Activated naive CD8-positive, alpha-beta T cell treated with anti-CD3 and anti-CD28 coated beads, Interleukin-2, amount 10 ng/mL, durations not matched to agents 7 days and 5 days (primary cell): ENCODE data around the gene OPA3. TPM values are rescaled to one million over a fixed set of nuclear protein-coding genes. Genes with fewer than 3 reads are reported as not detected.

Source experiments
- ATAC-seq: fragments of 150-1000 bp; cut with Tn5 transposase; one replicate; pipeline ENCODE4 v1.10.0; 2021; ENCODE audit warnings: low read depth, moderate library complexity
- POLR2A ChIA-PET: fragments of 350-600 bp; sonication (Branson Sonifier 250); formaldehyde crosslinking; loops from one replicate; lab custom pipeline; 2021; ENCODE audit warnings: antibody characterized with exemption; lab: Charles Lee
- DNase-seq: peaks from one replicate; pipeline ENCODE4 v3.0.0; 2021
- H3K27ac Mint-ChIP-seq: one replicate; pipeline ENCODE4 v1.8.0; 2022; ENCODE audit warnings: mild to moderate bottlenecking, mixed read lengths
- H3K27me3 Mint-ChIP-seq: one replicate; pipeline ENCODE4 v1.8.0; 2022; ENCODE audit warnings: mild to moderate bottlenecking, moderate library complexity, mixed read lengths
- H3K36me3 Mint-ChIP-seq: one replicate; pipeline ENCODE4 v1.8.0; 2021; ENCODE audit warnings: mild to moderate bottlenecking, mixed read lengths
- H3K4me1 Mint-ChIP-seq: one replicate; pipeline ENCODE4 v1.8.0; 2021; ENCODE audit warnings: mixed read lengths
- H3K4me3 Mint-ChIP-seq: one replicate; pipeline ENCODE4 v1.8.0; 2022; ENCODE audit warnings: mild to moderate bottlenecking, moderate library complexity, mixed read lengths
- H3K9me3 Mint-ChIP-seq: one replicate; pipeline ENCODE4 v1.8.0; 2021; ENCODE audit warnings: mixed read lengths
- total RNA-seq, 2 experiments: library from RNA; stranded (reverse); gene quantifications; one replicate each; pipeline ENCODE4 v1.2.3, GENCODE V29; 2021

Gene OPA3
- total RNA-seq, 2 experiments from 2014 or later, result 10.6 to 11.8 TPM

DNA sequence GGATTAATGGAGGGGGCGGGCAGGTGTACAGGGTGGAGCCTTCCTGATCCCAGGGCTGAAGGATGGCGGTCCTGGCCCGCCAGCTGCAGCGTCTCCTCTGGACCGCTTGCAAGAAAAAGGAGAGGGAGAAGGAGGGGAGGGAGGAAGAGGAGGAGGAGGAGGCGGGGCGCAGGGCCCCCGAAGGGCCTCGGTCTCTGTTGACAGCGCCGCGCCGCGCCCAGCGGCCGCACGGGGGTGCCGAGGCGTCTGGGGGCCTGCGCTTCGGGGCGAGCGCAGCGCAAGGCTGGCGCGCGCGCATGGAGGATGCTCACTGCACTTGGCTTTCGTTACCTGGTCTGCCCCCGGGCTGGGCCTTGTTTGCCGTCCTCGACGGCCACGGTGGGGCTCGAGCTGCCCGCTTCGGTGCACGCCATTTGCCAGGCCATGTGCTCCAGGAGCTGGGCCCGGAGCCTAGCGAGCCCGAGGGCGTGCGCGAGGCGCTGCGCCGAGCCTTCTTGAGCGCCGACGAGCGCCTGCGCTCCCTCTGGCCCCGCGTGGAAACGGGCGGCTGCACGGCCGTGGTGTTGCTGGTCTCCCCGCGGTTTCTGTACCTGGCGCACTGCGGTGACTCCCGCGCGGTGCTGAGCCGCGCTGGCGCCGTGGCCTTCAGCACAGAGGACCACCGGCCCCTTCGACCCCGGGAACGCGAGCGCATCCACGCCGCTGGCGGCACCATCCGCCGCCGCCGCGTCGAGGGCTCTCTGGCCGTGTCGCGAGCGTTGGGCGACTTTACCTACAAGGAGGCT, 86.0 kb downstream of the OPA3 start, which contains the start of gene PPM1N:
Gene PPM1N, plus strand, starts transcription at position 33 of the 785 bp plus-strand sequence. Its CDS starts 30 bp downstream, at position 63.
- DNase-seq, result peak; percentile 85
- peak within 1 kb of the TSS; percentile 74 for H3K27ac Mint-ChIP-seq
- peaks cover 20% of the 10 kb centered on the region for H3K27me3 Mint-ChIP-seq
- POLR2A ChIA-PET, result interaction anchor here (0.7 to 2.0 kb wide), 8 partner anchors 10 to 186 kb away, joined by 3 to 10 read pairs (median 5); no protein-coding TSS in a partner anchor
- peak within 1 kb of the TSS; percentile 89 for H3K4me3 Mint-ChIP-seq
- ATAC-seq, result peak; percentile 73
- no peaks in the 10 kb centered on the region for H3K9me3 Mint-ChIP-seq
- peaks cover 6% of the 10 kb centered on the region for H3K36me3 Mint-ChIP-seq
- H3K4me1 Mint-ChIP-seq, result peaks cover 31% of the 10 kb centered on the region

DNA sequence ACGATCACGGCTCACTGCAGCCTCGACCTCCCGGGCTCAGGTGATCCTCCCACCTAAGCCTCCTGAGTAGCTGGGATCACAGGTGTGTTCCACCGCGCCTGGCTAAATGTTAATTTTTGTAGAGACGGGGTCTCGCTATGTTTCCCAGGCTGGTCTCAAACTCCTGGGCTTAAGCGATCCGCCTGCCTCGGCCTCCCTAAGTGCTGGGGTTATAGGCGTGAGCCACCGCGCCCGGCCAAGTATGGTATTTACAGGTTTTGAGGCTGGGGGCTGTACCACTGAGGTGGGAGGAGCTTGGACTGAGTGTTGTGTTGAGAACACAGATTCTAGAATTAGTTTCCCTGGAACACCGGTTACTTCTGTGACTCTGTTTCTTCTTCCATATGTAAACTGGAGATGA, 86.8 kb downstream of the OPA3 start:
- peak overlapping the region; percentile 74 for H3K27ac Mint-ChIP-seq
- ATAC-seq, result no peak
- H3K27me3 Mint-ChIP-seq, result peaks cover 23% of the 10 kb centered on the region
- H3K4me1 Mint-ChIP-seq, result peaks cover 36% of the 10 kb centered on the region
- POLR2A ChIA-PET, result interaction anchor here (0.6 to 2.0 kb wide), 5 partner anchors 10 to 187 kb away, joined by 3 to 5 read pairs (median 4); no protein-coding TSS in a partner anchor
- DNase-seq, result no peak
- H3K36me3 Mint-ChIP-seq, result peaks cover 6% of the 10 kb centered on the region
- H3K9me3 Mint-ChIP-seq, result no peaks in the 10 kb centered on the region
- peak overlapping the region; percentile 88 for H3K4me3 Mint-ChIP-seq

DNA sequence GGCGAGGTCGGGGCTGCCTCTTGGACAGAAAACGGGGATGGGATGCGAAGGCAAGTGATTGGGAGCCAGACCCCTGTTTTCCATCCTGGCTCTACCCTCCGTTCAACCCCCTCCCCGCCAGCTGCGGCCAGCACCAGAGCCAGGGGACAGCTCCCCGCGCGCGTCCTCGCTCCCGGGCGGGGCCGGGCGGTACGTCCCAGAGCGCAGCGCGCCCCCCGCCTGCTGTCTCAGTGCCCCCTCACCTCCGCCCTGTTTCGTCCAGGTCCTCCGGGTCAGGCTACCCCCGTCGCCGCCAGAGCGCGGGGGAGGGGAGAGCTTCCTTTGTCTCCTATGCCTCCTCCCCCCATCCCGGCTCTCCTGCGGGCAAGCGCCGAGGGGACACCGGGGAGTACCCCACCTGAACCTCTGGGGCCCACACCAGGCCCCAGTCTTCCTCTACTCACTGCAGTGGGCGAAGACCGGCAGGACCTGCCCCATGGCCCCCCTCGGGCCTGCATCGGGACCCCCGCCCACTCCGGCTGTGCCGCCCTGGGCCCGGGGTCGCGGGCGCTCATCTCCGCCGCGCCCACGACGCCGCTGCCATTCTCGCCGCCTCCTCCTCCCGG, 88.2 kb downstream of the OPA3 start:
- Mint-ChIP-seq H3K36me3 (peaks cover 6% of the 10 kb centered on the region), H3K27ac (no peak overlapping the region), H3K27me3 (peaks cover 27% of the 10 kb centered on the region), H3K4me3 (peak overlapping the region; percentile 89), H3K9me3 (no peaks in the 10 kb centered on the region), H3K4me1 (peaks cover 38% of the 10 kb centered on the region)
- peak; percentile 18 for ATAC-seq
- peak; percentile 78 for DNase-seq
- POLR2A ChIA-PET, result interaction anchor here (0.5 to 2.7 kb wide), 8 partner anchors 9 to 146 kb away, joined by 3 to 8 read pairs (median 4); no protein-coding TSS in a partner anchor

DNA sequence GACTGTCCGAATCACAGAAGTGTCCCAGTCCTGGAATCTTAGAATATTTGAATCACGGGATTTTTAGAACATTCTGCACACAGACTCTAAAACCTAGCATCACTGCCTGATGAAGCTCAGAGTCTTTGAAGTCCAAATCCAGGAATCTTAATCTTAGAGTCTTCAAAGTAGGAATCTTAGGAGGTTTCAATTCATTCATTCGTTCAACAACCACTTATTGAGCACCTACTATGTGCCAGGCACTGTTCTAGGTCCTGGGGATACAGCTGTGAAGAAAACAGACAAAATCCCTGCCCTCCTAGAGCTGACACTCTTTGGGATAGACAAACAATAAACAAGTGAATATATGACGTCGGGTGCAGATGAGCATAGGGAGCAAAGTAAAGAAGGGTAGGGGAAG, 89.4 kb downstream of the OPA3 start:
- no peak overlapping the region for H3K27ac Mint-ChIP-seq
- no peak for DNase-seq
- no peaks in the 10 kb centered on the region for H3K9me3 Mint-ChIP-seq
- H3K36me3 Mint-ChIP-seq, result peaks cover 2% of the 10 kb centered on the region
- H3K4me3 Mint-ChIP-seq, result peak overlapping the region; percentile 31
- peaks cover 35% of the 10 kb centered on the region for H3K4me1 Mint-ChIP-seq
- POLR2A ChIA-PET, result interaction anchor here (1.4 to 2.7 kb wide), 2 partner anchors 13 to 147 kb away, joined by 5 to 8 read pairs; no protein-coding TSS in a partner anchor
- no peak for ATAC-seq
- H3K27me3 Mint-ChIP-seq, result peaks cover 27% of the 10 kb centered on the region

DNA sequence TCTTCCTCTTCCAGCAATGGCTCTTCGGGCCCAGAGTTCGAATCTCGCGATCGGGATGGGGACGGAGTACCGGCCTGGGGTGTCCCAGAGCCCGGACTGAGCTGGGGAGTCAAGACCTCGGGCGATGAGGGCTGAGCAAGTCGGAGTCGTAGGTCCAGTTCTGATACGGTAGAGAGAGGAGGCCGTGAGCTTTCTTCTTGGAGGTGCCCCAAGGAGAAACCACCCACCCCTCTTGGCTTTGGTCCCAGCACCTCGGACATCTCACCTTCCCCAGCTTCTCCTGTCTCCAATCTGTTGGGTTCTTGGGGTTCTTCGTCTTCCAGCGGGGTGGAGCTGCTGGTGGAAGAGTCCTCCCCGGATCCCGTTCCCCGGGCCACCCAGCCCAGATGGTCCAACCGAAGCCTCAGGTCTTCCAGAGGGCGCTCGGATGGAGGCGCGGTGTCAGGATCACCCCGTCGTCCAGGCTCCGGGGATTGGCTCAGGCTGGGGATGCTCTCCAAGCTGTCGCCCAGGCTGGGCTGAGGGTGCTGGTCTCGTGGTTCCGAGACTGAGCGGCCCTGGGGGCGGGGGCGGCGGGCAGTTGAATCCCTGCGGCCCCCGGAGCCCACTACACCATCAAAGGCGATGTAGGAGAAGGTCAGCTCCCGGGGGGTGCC, 90.2 kb downstream of the OPA3 start:
- no peak overlapping the region for H3K27ac Mint-ChIP-seq
- no peaks in the 10 kb centered on the region for H3K9me3 Mint-ChIP-seq
- POLR2A ChIA-PET, result interaction anchor here (1.4 to 2.7 kb wide), 2 partner anchors 14 to 147 kb away, joined by 5 to 8 read pairs; no protein-coding TSS in a partner anchor
- peaks cover under 1% of the 10 kb centered on the region for H3K36me3 Mint-ChIP-seq
- no peak for DNase-seq
- peaks cover 27% of the 10 kb centered on the region for H3K27me3 Mint-ChIP-seq
- H3K4me1 Mint-ChIP-seq, result peaks cover 33% of the 10 kb centered on the region
- no peak overlapping the region for H3K4me3 Mint-ChIP-seq
- ATAC-seq, result no peak

DNA sequence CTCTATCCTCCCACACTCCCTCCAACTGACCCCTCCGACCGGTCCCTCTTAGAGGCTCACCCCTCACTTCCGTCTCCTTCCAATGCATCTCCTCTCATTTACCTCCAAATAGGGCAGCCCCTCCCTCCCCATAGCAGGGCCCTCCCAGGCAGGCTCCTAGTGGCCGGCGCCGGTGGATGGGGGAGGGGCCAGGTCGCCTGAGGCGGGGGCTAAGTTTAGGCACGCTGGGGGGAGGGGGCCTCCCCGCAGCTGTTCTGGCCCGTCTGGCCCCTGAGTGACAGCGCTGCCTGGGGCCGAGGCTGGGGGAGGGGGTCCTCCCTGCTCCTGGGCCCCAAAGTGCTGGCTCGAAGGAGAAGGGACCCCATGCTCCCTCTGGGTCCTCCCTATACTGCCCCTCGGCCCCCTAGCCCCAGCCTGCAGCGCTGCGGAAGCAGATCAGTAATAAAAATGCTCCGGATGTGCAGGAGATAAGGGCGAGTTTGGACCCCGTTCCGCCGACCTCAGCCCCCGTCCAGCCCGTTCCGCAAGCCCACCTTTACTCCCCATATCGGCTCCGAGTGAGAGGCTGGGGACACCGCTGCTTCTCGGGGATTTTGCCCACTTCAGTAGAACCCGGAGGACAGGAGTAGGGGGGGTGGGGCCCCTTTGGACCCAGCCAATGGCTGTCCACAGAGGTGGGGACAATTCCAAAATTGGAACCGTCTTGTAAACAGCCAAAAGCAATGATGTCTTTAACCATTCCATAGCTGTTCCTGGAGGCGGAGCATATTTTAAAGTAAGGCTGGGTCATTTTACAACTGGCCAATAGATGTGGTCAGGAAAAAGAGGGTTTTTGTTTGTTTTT, 91.8 kb downstream of the OPA3 start:
- Mint-ChIP-seq H3K27ac (no peak overlapping the region), H3K27me3 (peaks cover 27% of the 10 kb centered on the region), H3K4me1 (peaks cover 24% of the 10 kb centered on the region), H3K36me3 (no peaks in the 10 kb centered on the region), H3K9me3 (no peaks in the 10 kb centered on the region), H3K4me3 (peak overlapping the region; percentile 77)
- no peak for DNase-seq
- POLR2A ChIA-PET, result interaction anchor here (0.6 kb wide), 1 partner anchor 25 kb away, joined by 3 read pairs; no protein-coding TSS in a partner anchor
- ATAC-seq, result no peak

DNA sequence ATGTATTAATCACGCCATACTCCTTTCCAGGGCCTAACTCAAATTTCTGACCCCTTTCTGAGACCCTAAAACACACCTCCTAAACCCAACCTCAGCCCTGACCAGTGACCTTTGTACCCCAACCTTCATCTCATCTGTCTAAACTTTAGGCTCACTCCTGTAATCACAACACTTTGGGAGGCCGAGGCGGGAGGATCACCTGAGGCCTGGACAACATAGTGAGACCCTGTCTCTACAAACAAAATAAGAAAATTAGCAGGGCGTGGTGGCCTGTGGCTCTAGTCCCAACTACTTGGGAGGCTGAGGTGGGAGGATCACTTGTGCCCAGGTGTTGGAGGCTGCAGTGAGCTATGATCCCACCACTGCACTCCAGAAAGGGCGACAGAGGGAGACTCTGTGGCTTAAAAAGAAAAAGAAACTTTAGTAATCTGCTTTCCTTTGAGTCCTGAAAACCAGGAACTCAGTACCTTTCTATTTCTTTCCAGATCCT, 92.4 kb downstream of the OPA3 start:
- Mint-ChIP-seq H3K27ac (no peak overlapping the region), H3K27me3 (peaks cover 24% of the 10 kb centered on the region), H3K9me3 (no peaks in the 10 kb centered on the region), H3K4me1 (peaks cover 20% of the 10 kb centered on the region), H3K4me3 (peak overlapping the region; percentile 53), H3K36me3 (no peaks in the 10 kb centered on the region)
- no peak for ATAC-seq
- no peak for DNase-seq
- POLR2A ChIA-PET, result no interaction called here

DNA sequence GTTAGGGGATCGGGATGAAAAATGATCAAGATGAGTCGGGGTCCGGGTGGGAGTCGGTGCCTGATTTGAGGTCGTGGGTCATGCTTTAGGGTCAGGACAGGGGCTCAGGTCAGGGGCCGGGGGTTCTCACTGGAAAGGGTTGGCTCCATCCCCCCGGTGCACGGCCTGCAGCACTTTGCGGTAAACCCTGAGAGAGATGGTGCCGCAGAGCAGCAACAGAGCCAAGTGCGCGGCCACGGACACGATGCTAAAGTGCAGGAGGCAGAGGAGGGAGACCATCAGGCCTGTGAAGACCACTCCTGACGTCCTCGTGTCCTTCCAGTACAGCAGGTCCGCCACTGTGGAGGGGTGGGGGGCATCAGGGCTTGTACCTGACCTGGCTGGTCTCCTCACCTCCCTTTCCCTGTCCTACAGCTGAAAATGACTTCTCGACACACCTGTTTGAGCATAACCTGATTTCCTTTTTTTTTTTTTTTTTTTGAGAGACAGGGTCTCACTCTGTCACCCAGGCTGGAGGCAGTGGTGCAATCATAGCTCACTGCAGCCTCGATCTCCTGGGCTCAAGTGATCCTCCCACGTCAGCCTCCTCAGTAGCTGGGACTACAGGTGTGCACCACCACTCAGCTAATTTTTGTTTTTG, 95.3 kb downstream of the OPA3 start:
- ATAC-seq (no peak), DNase-seq (no peak)
- POLR2A ChIA-PET, result interaction anchor here (0.7 kb wide), 1 partner anchor 40 kb away, joined by 3 read pairs; no protein-coding TSS in a partner anchor
- Mint-ChIP-seq H3K27ac (no peak overlapping the region), H3K36me3 (no peaks in the 10 kb centered on the region), H3K27me3 (peaks cover 8% of the 10 kb centered on the region), H3K4me1 (peaks cover 18% of the 10 kb centered on the region), H3K4me3 (no peak overlapping the region), H3K9me3 (no peaks in the 10 kb centered on the region)

DNA sequence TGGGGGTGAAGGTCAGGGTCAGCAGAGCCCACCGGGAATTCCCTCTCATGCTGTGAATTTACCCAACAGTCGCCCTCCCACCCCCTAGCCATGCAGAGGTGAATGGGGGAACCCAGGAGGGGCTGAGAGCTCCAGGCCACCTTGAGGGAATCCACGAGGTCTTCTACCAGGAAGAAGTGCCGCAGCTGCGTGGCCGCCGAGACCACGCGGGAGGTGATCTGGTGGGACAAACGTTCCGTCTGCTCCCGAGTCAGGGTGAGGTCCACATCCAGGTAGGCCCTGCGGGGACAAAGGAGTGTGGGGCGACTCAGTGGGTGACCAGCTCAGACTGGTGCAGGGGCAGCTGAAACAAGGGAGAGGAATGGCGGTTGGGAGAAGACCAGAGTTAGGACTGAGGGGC, 95.9 kb downstream of the OPA3 start:
- ATAC-seq, result no peak
- H3K36me3 Mint-ChIP-seq, result no peaks in the 10 kb centered on the region
- POLR2A ChIA-PET, result no interaction called here

DNA sequence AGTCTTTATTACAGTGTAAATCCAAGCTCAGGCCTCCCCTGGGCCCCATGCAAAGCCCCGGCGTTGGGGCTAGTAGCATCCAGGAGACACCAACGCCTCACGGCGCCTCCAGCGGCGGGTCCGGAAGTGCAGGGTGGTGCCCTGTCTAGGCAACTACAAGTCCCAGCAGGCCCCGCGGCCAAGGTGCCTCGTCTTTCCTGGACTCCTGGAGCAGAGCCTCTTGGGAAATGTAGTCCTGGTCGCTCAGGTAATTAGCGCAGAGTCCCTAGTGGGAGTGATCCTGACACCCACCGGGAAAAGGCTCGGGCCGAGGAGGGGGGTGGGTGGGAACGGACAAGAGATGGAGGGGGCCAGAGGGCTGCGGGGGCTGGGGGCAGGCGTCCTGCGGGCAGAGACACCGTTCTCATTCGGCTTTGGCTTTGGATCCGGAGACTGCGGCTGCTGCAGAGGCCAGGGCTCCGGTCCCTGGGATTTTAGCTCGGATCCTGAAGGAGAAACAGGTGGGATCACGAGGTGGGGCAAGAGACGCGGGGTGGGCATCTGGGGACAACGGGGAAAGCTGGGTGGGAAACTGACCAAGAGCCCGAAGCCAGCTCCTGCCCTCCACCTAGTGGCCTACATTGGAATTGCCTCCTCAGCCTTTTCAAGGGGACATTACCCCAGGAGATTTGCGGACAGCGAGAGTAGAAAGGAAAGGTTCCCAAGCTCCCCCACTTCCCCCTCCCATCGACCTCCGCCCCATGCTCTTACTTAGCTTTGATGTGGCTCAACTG, 99.1 kb downstream of the OPA3 start:
- ATAC-seq, result peak; percentile 97
- peak; percentile 98 for DNase-seq
- POLR2A ChIA-PET, result interaction anchor here (0.5 to 2.5 kb wide), 10 partner anchors 11 to 397 kb away, joined by 3 to 13 read pairs (median 3); no protein-coding TSS in a partner anchor
- peak overlapping the region; percentile 92 for H3K4me3 Mint-ChIP-seq
- H3K27me3 Mint-ChIP-seq, result peaks cover 2% of the 10 kb centered on the region
- peak overlapping the region; percentile 86 for H3K27ac Mint-ChIP-seq
- no peaks in the 10 kb centered on the region for H3K36me3 Mint-ChIP-seq
- peaks cover 9% of the 10 kb centered on the region for H3K4me1 Mint-ChIP-seq
- no peaks in the 10 kb centered on the region for H3K9me3 Mint-ChIP-seq

More for the DNA sequence above, 95.9 kb downstream of the OPA3 start:
- Mint-ChIP-seq H3K4me1 (peaks cover 16% of the 10 kb centered on the region), H3K27ac (no peak overlapping the region), H3K27me3 (peaks cover 8% of the 10 kb centered on the region), H3K4me3 (no peak overlapping the region), H3K9me3 (no peaks in the 10 kb centered on the region)
- DNase-seq, result no peak

DNA sequence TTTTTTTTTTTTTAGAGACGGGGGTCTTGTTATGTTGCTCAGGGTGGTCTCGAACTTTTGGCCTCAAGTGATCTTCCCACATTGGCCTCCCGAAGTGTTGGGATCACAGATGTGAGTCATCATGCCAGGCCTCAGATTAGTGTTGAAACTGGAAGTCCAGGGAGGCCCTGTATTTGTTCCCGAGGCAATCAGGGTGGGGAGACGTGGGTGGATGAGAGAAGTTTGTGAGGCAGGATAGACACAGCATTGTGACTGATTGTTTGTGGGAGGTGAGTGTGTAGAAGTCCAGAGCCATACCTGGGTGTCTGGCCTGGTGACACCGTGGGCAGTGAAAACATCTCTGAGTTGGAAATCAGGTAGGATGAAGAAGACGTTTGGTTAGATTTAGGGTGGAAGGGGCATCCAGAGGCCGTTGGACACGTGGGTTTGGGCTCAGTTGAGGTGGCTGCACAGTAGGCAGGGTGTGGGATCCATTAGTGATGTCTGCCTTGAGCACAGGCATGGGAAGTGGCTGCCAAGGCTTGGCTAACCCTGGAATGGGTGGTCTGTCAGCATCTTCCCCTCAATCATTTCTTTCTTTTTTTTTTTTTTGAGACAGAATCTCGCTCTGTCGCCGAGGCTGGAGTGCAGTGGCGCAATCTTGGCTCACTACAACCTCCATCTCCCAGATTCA, 100.2 kb downstream of the OPA3 start:
- DNase-seq (no peak), ATAC-seq (no peak)
- H3K27ac Mint-ChIP-seq, result peak overlapping the region; percentile 50
- POLR2A ChIA-PET, result interaction anchor here (1.0 to 2.5 kb wide), 3 partner anchors 15 to 45 kb away, joined by 3 to 13 read pairs (median 7); no protein-coding TSS in a partner anchor
- H3K4me3 Mint-ChIP-seq, result no peak overlapping the region
- peaks cover 13% of the 10 kb centered on the region for H3K4me1 Mint-ChIP-seq
- H3K27me3 Mint-ChIP-seq, result peaks cover 2% of the 10 kb centered on the region
- no peaks in the 10 kb centered on the region for H3K9me3 Mint-ChIP-seq
- no peaks in the 10 kb centered on the region for H3K36me3 Mint-ChIP-seq
